ENCODE measurements around the gene DGKG.

DGKG gene

DNA sequence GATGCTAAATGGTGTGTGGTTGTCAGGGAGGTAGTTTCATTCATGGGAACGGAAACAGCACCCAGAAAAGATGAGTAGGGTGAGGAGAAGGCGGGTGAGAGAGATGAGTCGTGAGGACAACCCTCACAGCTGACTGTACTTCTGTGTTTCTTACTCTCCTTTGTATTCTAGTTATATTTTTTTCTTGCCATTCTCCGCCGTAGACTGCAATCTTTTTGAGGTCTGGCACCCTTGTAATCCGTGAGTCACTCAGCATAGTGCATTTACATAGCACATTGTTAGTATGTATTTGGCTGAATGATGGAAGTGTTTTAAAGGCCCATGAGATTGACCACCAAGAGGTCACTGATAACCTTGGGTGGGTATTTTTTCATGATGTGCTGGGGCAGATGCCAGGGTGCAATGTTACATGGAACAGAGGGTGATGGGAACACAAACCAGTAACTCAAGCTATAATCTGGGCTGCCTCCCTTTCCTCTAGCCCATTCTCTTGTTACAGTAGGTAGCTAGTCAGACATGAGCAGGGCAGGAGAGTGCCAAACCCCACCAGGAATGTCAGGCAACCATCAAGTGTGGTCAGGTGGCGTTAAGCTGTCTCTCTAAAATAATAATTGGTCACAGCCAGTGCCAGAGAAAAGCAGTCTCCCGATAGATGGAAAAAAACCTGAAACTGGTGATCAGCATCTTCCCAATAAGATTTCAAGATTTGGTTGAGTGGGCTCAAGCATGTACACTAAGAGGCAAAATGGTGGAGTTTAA is 18.8 kb upstream of the DGKG start:
- Histone ChIP-seq H3F3A (ENCODE audit: control insufficient read depth, insufficient read depth) (no peaks in the 10 kb centered on the region), H3K9me3 (ENCODE audit: control insufficient read depth, insufficient read depth, low read length) (no peaks in the 10 kb centered on the region), H3K4me3 (ENCODE audit: low read length) (no peak overlapping the region), H3K27me3 (ENCODE audit: control insufficient read depth, low read length) (peaks cover 2% of the 10 kb centered on the region; the same call in 1 of the 2 replicates), H3K79me2 (ENCODE audit: control insufficient read depth, low read length) (no peaks in the 10 kb centered on the region), H4K20me1 (ENCODE audit: control insufficient read depth, insufficient read depth, low read depth, low read length) (no peaks in the 10 kb centered on the region), H3K4me1 (ENCODE audit: control insufficient read depth, low read length) (no peaks in the 10 kb centered on the region), H3K36me3 (ENCODE audit: control insufficient read depth, low read length) (no peaks in the 10 kb centered on the region), H3K9me2 (replicated peaks; ENCODE audit: control insufficient read depth, low read length) (no peaks in the 10 kb centered on the region), H3K27ac (ENCODE audit: low read depth, low read length) (no peak overlapping the region), H3K4me2 (ENCODE audit: low read length) (no peak overlapping the region)
- no peak for TF ChIP-seq EZH2phosphoT487 (IDR thresholded peaks at IDR 0.05; ENCODE audit: borderline replicate concordance, low read length)
- TF ChIP-seq, protein P1, sequence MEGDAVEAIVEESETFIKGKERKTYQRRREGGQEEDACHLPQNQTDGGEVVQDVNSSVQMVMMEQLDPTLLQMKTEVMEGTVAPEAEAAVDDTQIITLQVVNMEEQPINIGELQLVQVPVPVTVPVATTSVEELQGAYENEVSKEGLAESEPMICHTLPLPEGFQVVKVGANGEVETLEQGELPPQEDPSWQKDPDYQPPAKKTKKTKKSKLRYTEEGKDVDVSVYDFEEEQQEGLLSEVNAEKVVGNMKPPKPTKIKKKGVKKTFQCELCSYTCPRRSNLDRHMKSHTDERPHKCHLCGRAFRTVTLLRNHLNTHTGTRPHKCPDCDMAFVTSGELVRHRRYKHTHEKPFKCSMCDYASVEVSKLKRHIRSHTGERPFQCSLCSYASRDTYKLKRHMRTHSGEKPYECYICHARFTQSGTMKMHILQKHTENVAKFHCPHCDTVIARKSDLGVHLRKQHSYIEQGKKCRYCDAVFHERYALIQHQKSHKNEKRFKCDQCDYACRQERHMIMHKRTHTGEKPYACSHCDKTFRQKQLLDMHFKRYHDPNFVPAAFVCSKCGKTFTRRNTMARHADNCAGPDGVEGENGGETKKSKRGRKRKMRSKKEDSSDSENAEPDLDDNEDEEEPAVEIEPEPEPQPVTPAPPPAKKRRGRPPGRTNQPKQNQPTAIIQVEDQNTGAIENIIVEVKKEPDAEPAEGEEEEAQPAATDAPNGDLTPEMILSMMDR (IDR thresholded peaks at IDR 0.05; ENCODE audit: low read depth, low read length, poor library complexity, severe bottlenecking), result no peak

- Histone ChIP-seq H3K36me3 (ENCODE audit: control insufficient read depth, low read length) (no peaks in the 10 kb centered on the region), H3K9me2 (replicated peaks; ENCODE audit: control insufficient read depth, low read length) (no peaks in the 10 kb centered on the region), H3F3A (ENCODE audit: control insufficient read depth, insufficient read depth) (no peaks in the 10 kb centered on the region), H3K27ac (ENCODE audit: low read depth, low read length) (no peak overlapping the region), H3K4me1 (ENCODE audit: control insufficient read depth, low read length) (no peaks in the 10 kb centered on the region), H3K4me2 (ENCODE audit: low read length) (no peak overlapping the region), H4K20me1 (ENCODE audit: control insufficient read depth, insufficient read depth, low read depth, low read length) (no peaks in the 10 kb centered on the region), H3K4me3 (ENCODE audit: low read length) (no peak overlapping the region), H3K79me2 (ENCODE audit: control insufficient read depth, low read length) (no peaks in the 10 kb centered on the region), H3K27me3 (ENCODE audit: control insufficient read depth, low read length) (peaks cover 18% of the 10 kb centered on the region), H3K9me3 (ENCODE audit: control insufficient read depth, insufficient read depth, low read length) (no peaks in the 10 kb centered on the region)
- TF ChIP-seq, protein P1 (IDR thresholded peaks at IDR 0.05; ENCODE audit: low read depth, low read length, poor library complexity, severe bottlenecking), result no peak
- TF ChIP-seq EZH2phosphoT487 (IDR thresholded peaks at IDR 0.05; ENCODE audit: borderline replicate concordance, low read length), result no peak
These were observed 13.4 kb upstream of the DGKG start for GRCh38 chr3:186375443-186375842.

- Histone ChIP-seq H3K27ac (ENCODE audit: low read depth, low read length) (no peak overlapping the region), H3K4me2 (ENCODE audit: low read length) (no peak overlapping the region), H3K9me3 (ENCODE audit: control insufficient read depth, insufficient read depth, low read length) (no peaks in the 10 kb centered on the region), H3K4me3 (ENCODE audit: low read length) (no peak overlapping the region), H3K4me1 (ENCODE audit: control insufficient read depth, low read length) (no peaks in the 10 kb centered on the region), H3K27me3 (ENCODE audit: control insufficient read depth, low read length) (peaks cover 18% of the 10 kb centered on the region), H3K36me3 (ENCODE audit: control insufficient read depth, low read length) (no peaks in the 10 kb centered on the region), H4K20me1 (ENCODE audit: control insufficient read depth, insufficient read depth, low read depth, low read length) (no peaks in the 10 kb centered on the region), H3K9me2 (replicated peaks; ENCODE audit: control insufficient read depth, low read length) (no peaks in the 10 kb centered on the region), H3K79me2 (ENCODE audit: control insufficient read depth, low read length) (no peaks in the 10 kb centered on the region), H3F3A (ENCODE audit: control insufficient read depth, insufficient read depth) (no peaks in the 10 kb centered on the region)
- TF ChIP-seq EZH2phosphoT487 (IDR thresholded peaks at IDR 0.05; ENCODE audit: borderline replicate concordance, low read length), result no peak
- TF ChIP-seq, protein P1 (IDR thresholded peaks at IDR 0.05; ENCODE audit: low read depth, low read length, poor library complexity, severe bottlenecking), result no peak
These were observed 12.3 kb upstream of the DGKG start for GRCh38 chr3:186374376-186374775.
